ENCODE data around the gene PODNL1.

PODNL1 gene

DNA sequence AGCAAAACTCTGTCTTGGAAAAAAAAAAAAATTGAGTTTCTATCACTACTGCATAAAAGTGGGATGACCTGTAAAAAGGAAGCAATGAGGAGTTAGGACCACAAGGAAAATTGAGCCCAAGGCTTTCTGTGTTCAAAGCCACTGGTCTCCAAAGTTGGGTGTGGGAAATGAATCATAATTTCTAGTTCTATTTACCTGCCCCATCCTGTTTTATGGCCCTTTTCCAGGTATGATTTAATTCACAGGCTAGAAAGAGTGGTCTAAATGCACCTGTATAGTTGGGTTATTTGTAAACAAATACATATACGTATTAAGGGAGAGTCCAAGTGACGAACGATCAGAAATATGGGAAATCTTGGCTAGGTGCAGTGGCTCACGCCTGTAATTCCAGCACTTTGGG is 8.2 kb upstream of the PODNL1 start:
- Histone ChIP-seq H3K4me3 (no peak overlapping the region), H3K27ac (no peak overlapping the region)
- DNase-seq (ENCODE audit: low spot score) = no peak
- TF ChIP-seq, protein P1, sequence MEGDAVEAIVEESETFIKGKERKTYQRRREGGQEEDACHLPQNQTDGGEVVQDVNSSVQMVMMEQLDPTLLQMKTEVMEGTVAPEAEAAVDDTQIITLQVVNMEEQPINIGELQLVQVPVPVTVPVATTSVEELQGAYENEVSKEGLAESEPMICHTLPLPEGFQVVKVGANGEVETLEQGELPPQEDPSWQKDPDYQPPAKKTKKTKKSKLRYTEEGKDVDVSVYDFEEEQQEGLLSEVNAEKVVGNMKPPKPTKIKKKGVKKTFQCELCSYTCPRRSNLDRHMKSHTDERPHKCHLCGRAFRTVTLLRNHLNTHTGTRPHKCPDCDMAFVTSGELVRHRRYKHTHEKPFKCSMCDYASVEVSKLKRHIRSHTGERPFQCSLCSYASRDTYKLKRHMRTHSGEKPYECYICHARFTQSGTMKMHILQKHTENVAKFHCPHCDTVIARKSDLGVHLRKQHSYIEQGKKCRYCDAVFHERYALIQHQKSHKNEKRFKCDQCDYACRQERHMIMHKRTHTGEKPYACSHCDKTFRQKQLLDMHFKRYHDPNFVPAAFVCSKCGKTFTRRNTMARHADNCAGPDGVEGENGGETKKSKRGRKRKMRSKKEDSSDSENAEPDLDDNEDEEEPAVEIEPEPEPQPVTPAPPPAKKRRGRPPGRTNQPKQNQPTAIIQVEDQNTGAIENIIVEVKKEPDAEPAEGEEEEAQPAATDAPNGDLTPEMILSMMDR (IDR thresholded peaks at IDR 0.05) = no peak

DNA sequence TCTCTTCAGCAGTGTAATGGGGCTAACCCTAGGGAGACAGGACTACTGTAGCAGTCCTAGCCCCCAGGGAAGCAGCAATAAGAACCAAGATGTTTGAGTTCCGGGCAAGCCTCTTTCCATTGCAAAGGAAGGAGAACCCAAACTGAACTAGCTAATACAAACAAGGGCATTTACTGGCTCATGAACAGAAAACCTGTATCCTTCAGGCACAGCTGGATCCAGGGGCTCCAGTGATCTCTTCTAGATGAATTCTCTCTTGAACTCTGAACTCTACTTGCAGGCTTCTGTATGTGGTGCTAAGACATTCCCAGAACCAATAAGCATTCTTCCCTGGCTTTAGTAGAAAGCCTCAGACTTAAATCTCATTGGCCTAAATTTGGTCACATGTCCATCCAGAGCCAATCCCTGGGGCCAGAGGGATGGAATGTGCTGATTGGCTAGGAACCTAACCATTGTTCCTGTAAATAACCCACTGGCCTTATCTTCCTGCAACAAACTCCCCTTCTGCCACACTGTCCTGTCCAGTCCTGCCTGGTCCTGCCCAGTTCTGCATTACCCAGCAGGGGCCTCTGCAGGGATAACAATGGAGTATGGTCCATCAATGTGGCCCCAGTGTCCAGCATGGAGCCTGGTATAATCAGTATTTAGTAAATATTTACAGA is 3.9 kb upstream of the PODNL1 start:
- TF ChIP-seq, protein P1 (IDR thresholded peaks at IDR 0.05) = no peak
- Histone ChIP-seq H3K4me3 (no peak overlapping the region), H3K27ac (no peak overlapping the region)
- DNase-seq (ENCODE audit: low spot score) = no peak

DNA sequence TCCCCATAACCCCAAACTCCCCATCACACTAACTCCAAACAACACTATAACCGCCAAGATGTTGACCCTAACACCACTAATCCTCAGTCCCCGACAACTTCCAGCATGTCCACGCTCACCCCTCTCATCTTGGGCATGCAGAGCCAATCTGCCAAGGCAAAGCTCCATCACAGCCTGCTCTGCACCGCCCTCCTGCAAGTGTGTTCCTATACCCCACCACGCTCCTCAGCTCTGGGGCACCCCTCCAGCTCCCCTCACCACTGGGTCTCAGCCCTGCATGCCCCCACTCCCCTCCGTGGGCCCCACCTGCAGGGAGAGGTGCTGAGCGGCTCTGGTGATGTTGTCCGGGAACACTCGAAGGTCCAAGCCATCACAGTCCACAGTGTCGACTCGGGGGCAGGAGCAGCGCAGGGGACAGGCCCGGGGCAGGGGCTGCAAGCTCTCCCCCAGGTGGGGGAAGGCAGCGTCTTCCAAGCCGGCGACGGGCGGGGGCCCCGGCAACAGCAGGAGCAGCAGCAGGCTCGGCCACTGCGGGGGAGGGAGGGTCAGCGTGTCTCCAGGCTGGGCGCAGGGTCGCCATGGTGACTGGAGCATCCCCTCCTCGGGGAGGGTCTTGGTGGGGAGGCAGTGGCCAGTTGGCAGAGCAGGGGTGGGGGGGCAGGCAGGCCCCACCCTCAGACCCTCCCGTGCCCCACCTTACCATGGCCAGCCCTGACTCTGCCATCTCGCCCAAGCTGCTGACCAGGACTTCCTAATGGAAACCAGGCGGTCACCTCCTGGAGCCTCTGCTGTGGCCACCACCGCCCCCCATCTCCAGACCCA is 527 bp downstream of the PODNL1 start:
- no peak for DNase-seq (ENCODE audit: low spot score)
- Histone ChIP-seq H3K27ac (peak overlapping the region; percentile 13 to 68), H3K4me3 (peak overlapping the region; percentile 64)
- TF ChIP-seq, protein P1 (IDR thresholded peaks at IDR 0.05) = no peak

DNA sequence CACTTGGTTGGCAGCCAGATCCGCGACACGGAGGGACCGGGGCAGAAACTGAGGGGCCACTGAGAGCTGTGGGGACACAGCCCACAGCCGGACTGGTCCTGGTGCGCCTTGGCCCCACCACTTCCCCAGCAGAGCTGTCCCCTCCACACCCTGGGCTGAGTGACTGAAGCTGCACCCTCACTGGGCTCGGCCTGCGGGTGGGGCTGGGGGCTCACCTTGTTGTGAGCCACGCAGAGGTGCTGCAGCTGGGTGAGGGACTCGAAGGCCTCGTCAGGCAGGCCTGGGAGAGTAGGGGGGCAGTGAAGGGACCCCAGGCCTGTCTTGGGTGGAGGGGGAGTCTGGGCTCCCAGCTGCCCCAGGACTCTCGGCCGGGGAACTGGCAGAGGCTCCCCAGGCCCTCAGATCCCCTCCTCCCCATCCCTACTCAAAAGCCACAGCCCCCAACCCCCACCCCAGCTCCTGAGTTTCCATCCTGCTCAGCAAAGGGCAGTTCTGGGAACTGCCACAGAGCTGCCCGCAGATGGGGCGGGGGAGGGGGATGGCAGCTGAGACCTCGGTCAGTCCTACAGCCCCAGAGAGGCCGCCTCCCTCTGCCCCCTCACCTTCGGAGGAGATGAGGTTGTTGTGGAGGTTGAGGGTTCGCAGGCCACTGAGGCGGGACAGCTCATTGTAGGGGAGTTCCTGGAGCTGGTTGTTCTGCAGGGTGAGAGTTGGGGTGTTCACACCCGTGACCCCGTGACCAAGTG is 2.3 kb downstream of the PODNL1 start:
- no peak overlapping the region for H3K4me3 ChIP-seq
- TF ChIP-seq, protein P1 (IDR thresholded peaks at IDR 0.05) = no peak
- H3K27ac ChIP-seq = no peak overlapping the region
- DNase-seq (ENCODE audit: low spot score) = no peak

DNA sequence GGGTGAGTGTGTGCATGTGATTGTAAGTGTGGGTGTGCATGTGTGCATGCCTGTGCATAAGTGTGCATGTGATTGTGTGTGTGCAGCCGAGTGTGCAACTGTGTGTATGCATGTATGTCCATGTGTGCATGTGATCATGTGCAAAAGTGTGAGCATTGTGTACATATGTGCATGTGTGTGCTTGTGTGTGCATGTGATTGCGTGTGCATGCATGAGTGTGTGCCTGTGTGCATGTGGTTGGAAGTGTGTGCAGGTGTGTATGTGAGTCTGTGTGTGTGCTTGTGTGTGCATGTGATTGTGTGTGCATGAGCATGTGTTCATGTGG is 3.5 kb downstream of the PODNL1 start:
- Histone ChIP-seq H3K27ac (no peak overlapping the region), H3K4me3 (no peak overlapping the region)
- TF ChIP-seq, protein P1 (IDR thresholded peaks at IDR 0.05) = no peak
- DNase-seq (ENCODE audit: low spot score) = no peak

DNA sequence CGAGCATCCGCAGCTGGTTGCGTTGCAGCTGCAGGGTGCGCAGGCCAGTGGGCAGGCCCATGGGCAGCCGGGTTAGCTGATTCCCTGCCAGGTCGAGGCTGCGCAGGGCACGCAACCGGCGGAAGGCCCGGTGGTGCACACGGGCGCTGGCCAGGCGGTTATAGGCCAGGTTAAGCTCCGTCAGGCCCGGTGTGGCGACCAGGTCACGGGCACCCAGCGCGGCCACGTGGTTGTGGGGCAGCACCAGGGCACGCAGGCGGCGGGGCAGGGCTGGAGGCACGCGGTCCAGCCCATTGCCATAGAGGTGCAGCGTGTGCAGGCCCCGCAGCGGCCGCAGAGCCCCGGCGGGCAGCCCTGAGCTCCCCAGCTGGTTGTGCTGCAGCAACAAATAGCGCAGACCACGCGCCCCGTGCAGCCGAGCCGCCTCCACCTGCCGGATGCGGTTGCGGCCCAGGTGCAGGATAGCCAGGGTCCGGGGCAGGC is 5.3 kb downstream of the PODNL1 start:
- Histone ChIP-seq H3K27ac (no peak overlapping the region), H3K4me3 (no peak overlapping the region)
- TF ChIP-seq, protein P1 (IDR thresholded peaks at IDR 0.05) = no peak
- no peak for DNase-seq (ENCODE audit: low spot score)
